Stomach (tissue), 9 donors: ENCODE measurements around the gene CLIC5. TPM values are rescaled to one million over a fixed set of nuclear protein-coding genes. Genes with fewer than 3 reads are reported as not detected.

Experiments used
- DNase-seq, 2 donors: peaks; one replicate each; pipeline versions ENCODE4 v3.0.0 to v3.0.0-alpha.2; 2013 to 2019
- H3K27ac ChIP-seq, 5 donors: fragments of 200-600 bp in 4 of 5; sonication (generic) in 4 of 5; one replicate each; pipeline ENCODE4 v1.5.1; 2013 to 2019; ENCODE audit warnings: mild to moderate bottlenecking in 1 of 5, moderate library complexity in 1 of 5
- H3K27me3 ChIP-seq, 3 donors: fragments of 200-600 bp; sonication (generic); one replicate each; pipeline ENCODE4 v1.5.1; 2017 to 2019; ENCODE audit warnings: mixed run types in 1 of 3
- H3K36me3 ChIP-seq, 4 donors: fragments of 200-600 bp; sonication (generic); 1 replicate in 3 of 4; 2 replicates in 1 of 4; pipeline ENCODE4 v1.5.1; 2016 to 2019
- H3K4me1 ChIP-seq, 4 donors: fragments of 200-600 bp; sonication (generic); one replicate each; pipeline ENCODE4 v1.5.1; 2016 to 2019
- H3K4me3 ChIP-seq, 4 donors: fragments of 200-600 bp; sonication (generic) in 3 of 4; one replicate each; pipeline ENCODE4 v1.5.1; 2016 to 2019; ENCODE audit warnings: mild to moderate bottlenecking in 1 of 4
- H3K9me3 ChIP-seq, 4 donors: fragments of 200-600 bp; sonication (generic); one replicate each; pipeline ENCODE4 v1.5.1; 2016 to 2019
- EP300 ChIP-seq: sonication (generic); formaldehyde crosslinking; IDR thresholded peaks from one replicate; pipeline ENCODE4 v1.6.1; 2017; ENCODE audit warnings: antibody characterized with exemption
- POLR2A ChIP-seq, 4 donors: fragments of 450-650 bp; IDR thresholded peaks; one replicate each; pipeline ENCODE4 v1.6.1; 2016; ENCODE audit warnings: antibody characterized with exemption in 4 of 4, control low read depth in 2 of 4, mild to moderate bottlenecking in 1 of 4, moderate library complexity in 1 of 4
- POLR2AphosphoS5 ChIP-seq, 3 donors: sonication (generic); formaldehyde crosslinking; IDR thresholded peaks; one replicate each; pipeline ENCODE4 v1.6.1; 2016; ENCODE audit warnings: antibody characterized with exemption in 3 of 3
- WGBS, 5 donors: extraction: QIAGEN DNeasy Blood & Tissue Kit in 3 of 5; methylation state at CpG; one replicate each; pipeline versions ENCODE4 v1.1.5 to v1.1.7; 2013 to 2018; 5-methylcytosine and 5-hydroxymethylcytosine counted together
- intact Hi-C: fragments of 100-400 bp; cut with DNase I; formaldehyde crosslinking; loops from one replicate; pipeline ENCODE4 v1.15.1; 2023; ENCODE audit warnings: low total_unique reads
- polyA plus RNA-seq, 3 donors: library from polyadenylated mRNA; stranded (reverse); fragments of 200-250 nt; gene quantifications; one replicate each; pipeline ENCODE4 v1.2.3, GENCODE V29; 2013
- total RNA-seq, 5 donors: library from RNA; depleted of rRNA; stranded (reverse); fragments of >200 nt; gene quantifications; one replicate each; pipeline versions ENCODE4 v1.1.0 to v1.2.3, GENCODE V29; 2014 to 2016
- TF ChIP-seq, protein P1 (sequence below), 7 experiments: fragments of 450-650 bp in 4 of 7; fragments of 200-600 bp in 3 of 7; sonication (generic) in 3 of 7; IDR thresholded peaks; one replicate each; pipeline ENCODE4 v1.5.1; 2016 to 2019; ENCODE audit warnings: antibody characterized with exemption in 7 of 7, control low read depth in 2 of 7, mild to moderate bottlenecking in 1 of 7
- donor health status: healthy with polysubstance abuse.
- donor health status: Bipolar disorder and iron deficiency.
- donor health status: healthy.

The CLIC5 gene
- total and polyA plus RNA-seq, 8 donors: 0.19 to 30.4 (median 2.0) TPM; not detected in 1

DNA sequence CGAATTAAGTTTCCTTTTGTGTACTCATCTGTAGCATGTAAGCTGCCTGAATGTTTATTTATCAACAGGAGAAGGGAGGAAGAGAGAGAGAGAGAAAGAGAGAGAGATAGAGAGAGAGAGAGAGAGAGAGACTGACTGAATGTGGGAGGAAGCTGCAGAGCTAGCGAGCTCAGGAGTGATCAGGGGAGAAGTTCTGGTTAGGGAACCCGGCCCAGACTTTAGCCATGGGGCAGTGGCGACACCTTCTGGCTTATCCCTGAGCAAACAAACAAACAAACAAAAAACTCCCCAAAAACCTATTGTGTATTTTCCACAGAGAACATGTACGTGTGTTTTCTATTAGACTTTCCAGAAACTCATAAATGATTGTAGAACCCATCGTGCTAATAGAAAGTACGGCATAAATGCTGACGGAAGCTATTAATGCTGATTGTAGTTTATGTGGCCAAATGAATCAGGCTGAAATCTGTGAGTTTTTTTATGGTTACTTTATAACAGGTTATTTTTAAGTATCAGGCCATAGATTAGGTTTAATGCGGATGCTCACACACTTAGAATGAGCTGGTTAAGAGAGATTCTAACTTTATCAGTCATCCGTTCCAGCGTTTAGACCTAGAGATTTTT lies 92.8 kb downstream of the CLIC5 start:
- no peaks in the 10 kb centered on the region for H3K4me1 ChIP-seq
- no peaks in the 10 kb centered on the region for H3K36me3 ChIP-seq
- H3K4me3 ChIP-seq: no peak overlapping the region
- intact Hi-C loops: no loop called here
- H3K27ac ChIP-seq: no peak overlapping the region
- H3K27me3 ChIP-seq: peaks cover 0 to 3% (median 0%) of the 10 kb centered on the region in 3 donors
- TF ChIP-seq, protein P1, sequence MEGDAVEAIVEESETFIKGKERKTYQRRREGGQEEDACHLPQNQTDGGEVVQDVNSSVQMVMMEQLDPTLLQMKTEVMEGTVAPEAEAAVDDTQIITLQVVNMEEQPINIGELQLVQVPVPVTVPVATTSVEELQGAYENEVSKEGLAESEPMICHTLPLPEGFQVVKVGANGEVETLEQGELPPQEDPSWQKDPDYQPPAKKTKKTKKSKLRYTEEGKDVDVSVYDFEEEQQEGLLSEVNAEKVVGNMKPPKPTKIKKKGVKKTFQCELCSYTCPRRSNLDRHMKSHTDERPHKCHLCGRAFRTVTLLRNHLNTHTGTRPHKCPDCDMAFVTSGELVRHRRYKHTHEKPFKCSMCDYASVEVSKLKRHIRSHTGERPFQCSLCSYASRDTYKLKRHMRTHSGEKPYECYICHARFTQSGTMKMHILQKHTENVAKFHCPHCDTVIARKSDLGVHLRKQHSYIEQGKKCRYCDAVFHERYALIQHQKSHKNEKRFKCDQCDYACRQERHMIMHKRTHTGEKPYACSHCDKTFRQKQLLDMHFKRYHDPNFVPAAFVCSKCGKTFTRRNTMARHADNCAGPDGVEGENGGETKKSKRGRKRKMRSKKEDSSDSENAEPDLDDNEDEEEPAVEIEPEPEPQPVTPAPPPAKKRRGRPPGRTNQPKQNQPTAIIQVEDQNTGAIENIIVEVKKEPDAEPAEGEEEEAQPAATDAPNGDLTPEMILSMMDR (IDR thresholded peaks at IDR 0.05): peak in 5 of 7 experiments; percentile 16 to 58 (median 29)
- TF ChIP-seq POLR2AphosphoS5 (IDR thresholded peaks at IDR 0.05): no peak
- peak; percentile 53 to 85 for DNase-seq
- 31 to 41% (median 37%) methylated on average over 11 of the region's 11 CpGs for WGBS, 5 donors
- no peaks in the 10 kb centered on the region for H3K9me3 ChIP-seq

DNA sequence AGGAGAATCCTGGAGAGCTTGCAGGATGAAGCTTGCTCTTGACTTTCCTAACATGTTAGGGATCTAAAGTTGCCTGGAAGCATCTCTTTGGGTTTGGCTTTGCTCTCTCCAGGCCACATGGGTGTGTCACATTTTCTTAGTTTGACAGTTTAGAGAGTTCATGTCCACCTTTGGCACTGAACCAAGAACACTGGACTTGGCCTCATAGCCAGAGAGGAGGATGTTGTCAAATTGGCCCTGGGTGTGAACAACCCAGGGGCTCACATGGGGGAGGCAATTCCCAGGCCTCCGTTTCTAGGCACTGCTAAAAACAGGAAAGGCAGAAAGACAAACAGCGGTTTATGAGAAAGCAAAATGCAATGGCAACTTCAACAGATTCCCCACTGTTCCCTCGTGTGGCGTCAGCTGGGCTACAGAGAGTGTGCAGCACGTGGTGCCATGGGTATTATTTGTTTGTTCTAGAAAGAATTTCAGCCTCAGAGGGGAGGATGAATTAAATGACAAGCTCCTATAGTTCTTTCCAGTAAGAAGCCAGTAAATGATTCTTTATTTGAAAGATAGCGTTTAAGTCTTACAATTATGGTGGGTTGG lies 93.9 kb downstream of the CLIC5 start:
- H3K9me3 ChIP-seq: no peaks in the 10 kb centered on the region
- intact Hi-C loops: no loop called here
- TF ChIP-seq POLR2A (IDR thresholded peaks at IDR 0.05): no peak
- TF ChIP-seq POLR2AphosphoS5 (IDR thresholded peaks at IDR 0.05): no peak
- TF ChIP-seq, protein P1 (IDR thresholded peaks at IDR 0.05): no peak
- TF ChIP-seq EP300: no peak
- H3K36me3 ChIP-seq: no peaks in the 10 kb centered on the region
- no peaks in the 10 kb centered on the region for H3K4me1 ChIP-seq
- no peak overlapping the region for H3K27ac ChIP-seq
- peak in 1 of 2 donors; percentile 27 for DNase-seq
- no peak overlapping the region for H3K4me3 ChIP-seq
- 65 to 75% (median 69%) methylated on average over 6 of the region's 6 CpGs for WGBS, 5 donors
- peaks cover 0 to 3% (median 0%) of the 10 kb centered on the region in 3 donors for H3K27me3 ChIP-seq

DNA sequence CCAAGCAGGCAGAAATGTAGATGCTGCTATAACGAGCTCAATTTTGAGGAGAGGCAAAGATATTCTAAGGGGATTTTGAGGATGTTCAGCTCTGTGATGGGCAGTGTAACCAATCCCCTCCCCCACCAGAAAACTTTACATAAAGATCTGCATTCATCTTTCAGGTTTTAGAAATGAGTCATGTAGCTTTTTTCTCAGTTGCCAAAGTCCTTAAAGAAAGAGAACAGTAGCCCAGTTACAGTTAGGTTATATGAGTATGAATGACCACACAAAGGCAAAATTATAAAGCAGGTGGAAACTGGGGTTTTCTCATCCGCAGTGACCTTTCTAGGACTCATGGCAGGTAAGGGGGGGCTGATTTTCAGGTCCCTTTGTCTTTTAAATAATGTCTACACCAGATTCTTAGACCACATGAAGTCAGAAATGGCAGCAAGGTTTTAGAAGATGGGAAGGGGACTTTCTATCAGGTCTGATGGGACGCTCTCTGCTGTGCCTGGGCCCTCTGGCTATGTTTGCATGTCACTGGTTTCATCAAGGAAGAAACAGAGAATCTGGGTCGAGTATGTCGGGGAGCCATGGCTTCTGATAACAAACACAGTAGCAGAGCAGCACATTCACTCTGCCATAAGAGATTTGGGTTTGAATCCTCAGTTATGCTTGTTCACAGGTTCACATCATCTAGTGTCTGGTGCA lies 94.7 kb downstream of the CLIC5 start:
- Histone ChIP-seq H3K9me3 (no peaks in the 10 kb centered on the region), H3K27ac (no peak overlapping the region), H3K27me3 (peaks cover 0 to 3% (median 0%) of the 10 kb centered on the region in 3 donors), H3K36me3 (no peaks in the 10 kb centered on the region), H3K4me1 (no peaks in the 10 kb centered on the region), H3K4me3 (no peak overlapping the region)
- intact Hi-C loops: no loop called here
- DNase-seq: no peak
- no peak for TF ChIP-seq EP300
- no peak for TF ChIP-seq POLR2A (IDR thresholded peaks at IDR 0.05)
- TF ChIP-seq, protein P1 (IDR thresholded peaks at IDR 0.05): no peak
- no peak for TF ChIP-seq POLR2AphosphoS5 (IDR thresholded peaks at IDR 0.05)
- 73 to 87% (median 79%) methylated on average over 5 of the region's 5 CpGs for WGBS, 5 donors

DNA sequence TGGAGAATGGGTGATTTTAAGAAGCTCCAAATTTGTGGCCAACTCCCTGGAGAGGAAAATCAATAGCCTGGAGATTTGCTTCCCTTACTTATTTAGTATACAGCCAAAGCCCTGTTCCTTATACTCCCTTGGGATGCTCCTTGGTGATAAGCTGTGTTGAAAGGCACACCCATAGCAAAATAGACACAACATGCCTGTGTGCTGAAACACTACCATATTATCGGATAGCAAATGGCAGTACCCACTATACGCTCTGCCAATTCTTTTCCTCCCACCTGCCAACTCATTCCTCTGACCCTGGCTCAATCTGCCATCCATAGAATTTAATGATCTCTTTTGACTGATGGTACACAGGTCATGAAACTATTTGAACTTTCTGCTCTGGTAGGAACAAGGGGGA lies 98.2 kb downstream of the CLIC5 start:
- Histone ChIP-seq H3K4me3 (no peak overlapping the region), H3K27me3 (no peaks in the 10 kb centered on the region), H3K36me3 (no peaks in the 10 kb centered on the region), H3K4me1 (no peaks in the 10 kb centered on the region), H3K27ac (no peak overlapping the region), H3K9me3 (no peaks in the 10 kb centered on the region)
- no peak for DNase-seq
- WGBS, 5 donors: 88 to 96% (median 95%) methylated on average over 2 of the region's 2 CpGs
- intact Hi-C loops: no loop called here
- TF ChIP-seq POLR2AphosphoS5 (IDR thresholded peaks at IDR 0.05): no peak
- TF ChIP-seq, protein P1 (IDR thresholded peaks at IDR 0.05): no peak
- TF ChIP-seq EP300: no peak
- TF ChIP-seq POLR2A (IDR thresholded peaks at IDR 0.05): no peak
